GM15510 (cell line): ENCODE measurements around the gene CDK19.
A peak's percentile ranks its signal among the peaks of the same experiment; 100 is the strongest.

Experiments
- POLR2A ChIP-seq: IDR thresholded peaks from 3 replicates; pipeline ENCODE4 v1.6.1; 2011; ENCODE audit warnings: borderline replicate concordance; ENCODE audit not compliant: insufficient read length; ENCODE audit errors: extremely low read depth

Gene CDK19

GRCh38 chr6:110816677-110817076 is 1.4 kb upstream of the CDK19 start:
- no peak for TF ChIP-seq POLR2A

- peak; percentile 35 for TF ChIP-seq POLR2A
Measured at GRCh38 chr6:110815015-110815410, 256 bp downstream of the CDK19 start.

- peak; percentile 35 for TF ChIP-seq POLR2A
Measured at GRCh38 chr6:110814102-110815014, 911 bp downstream of the CDK19 start.

- no peak for TF ChIP-seq POLR2A
Measured at GRCh38 chr6:110813338-110814101, 1.7 kb downstream of the CDK19 start.

- no peak for TF ChIP-seq POLR2A
Measured at GRCh38 chr6:110812719-110813118, 2.5 kb downstream of the CDK19 start.

- TF ChIP-seq POLR2A: no peak
Measured at GRCh38 chr6:110810896-110811586, 4.2 kb downstream of the CDK19 start.

GRCh38 chr6:110809792-110810191 is 5.5 kb downstream of the CDK19 start:
- no peak for TF ChIP-seq POLR2A

- no peak for TF ChIP-seq POLR2A
Measured at GRCh38 chr6:110800839-110801196, 14.5 kb downstream of the CDK19 start.

- no peak for TF ChIP-seq POLR2A
Measured at GRCh38 chr6:110800196-110800838, 15.0 kb downstream of the CDK19 start.

GRCh38 chr6:110799655-110800054 is 15.6 kb downstream of the CDK19 start:
- no peak for TF ChIP-seq POLR2A

- TF ChIP-seq POLR2A: no peak
Measured at GRCh38 chr6:110799189-110799588, 16.1 kb downstream of the CDK19 start.

- no peak for TF ChIP-seq POLR2A
Measured at GRCh38 chr6:110795271-110795670, 20.0 kb downstream of the CDK19 start.

- TF ChIP-seq POLR2A: no peak
Measured at GRCh38 chr6:110786696-110787095, 28.6 kb downstream of the CDK19 start.

GRCh38 chr6:110786271-110786670 is 29.0 kb downstream of the CDK19 start:
- no peak for TF ChIP-seq POLR2A

- no peak for TF ChIP-seq POLR2A
Measured at GRCh38 chr6:110784610-110784979, 30.7 kb downstream of the CDK19 start.
